LNCaP clone FGC (cell line): ENCODE data around the gene SGMS2.

Experiments
- DNase-seq: peaks from one replicate; pipeline ENCODE4 v3.0.0-alpha.2; 2011; ENCODE audit warnings: low read depth
- H3K4me3 ChIP-seq: 2 replicates; pipeline ENCODE4 v1.5.1; 2011; ENCODE audit warnings: mild to moderate bottlenecking, low read depth, low read length, control low read depth
- CTCF ChIP-seq: IDR thresholded peaks from 2 replicates; pipeline ENCODE4 v1.5.1; 2012; ENCODE audit warnings: mild to moderate bottlenecking; ENCODE audit not compliant: control insufficient read depth, insufficient read depth; ENCODE audit errors: extremely low read depth

Gene SGMS2

DNA sequence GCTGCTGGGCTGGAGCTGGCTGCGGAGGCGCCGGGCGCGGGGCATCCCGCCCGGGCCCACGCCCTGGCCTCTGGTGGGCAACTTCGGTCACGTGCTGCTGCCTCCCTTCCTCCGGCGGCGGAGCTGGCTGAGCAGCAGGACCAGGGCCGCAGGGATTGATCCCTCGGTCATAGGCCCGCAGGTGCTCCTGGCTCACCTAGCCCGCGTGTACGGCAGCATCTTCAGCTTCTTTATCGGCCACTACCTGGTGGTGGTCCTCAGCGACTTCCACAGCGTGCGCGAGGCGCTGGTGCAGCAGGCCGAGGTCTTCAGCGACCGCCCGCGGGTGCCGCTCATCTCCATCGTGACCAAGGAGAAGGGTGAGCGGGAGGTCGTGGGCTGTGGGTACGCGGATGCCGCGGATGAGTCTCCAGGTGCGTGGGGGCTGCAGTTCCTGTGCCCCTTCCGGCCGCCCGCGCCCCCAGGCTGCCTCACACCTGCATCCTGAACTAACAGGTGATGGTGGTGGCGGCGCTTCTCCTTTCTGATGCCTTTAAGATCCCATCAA, 107.1 kb downstream of the SGMS2 start:
- peak overlapping the region; percentile 72 for H3K4me3 ChIP-seq
- TF ChIP-seq CTCF, result no peak
- DNase-seq, result no peak

GRCh38 chr4:107935246-107935645, 110.5 kb downstream of the SGMS2 start:
- DNase-seq, result no peak
- no peak overlapping the region for H3K4me3 ChIP-seq
- TF ChIP-seq CTCF, result no peak

DNA sequence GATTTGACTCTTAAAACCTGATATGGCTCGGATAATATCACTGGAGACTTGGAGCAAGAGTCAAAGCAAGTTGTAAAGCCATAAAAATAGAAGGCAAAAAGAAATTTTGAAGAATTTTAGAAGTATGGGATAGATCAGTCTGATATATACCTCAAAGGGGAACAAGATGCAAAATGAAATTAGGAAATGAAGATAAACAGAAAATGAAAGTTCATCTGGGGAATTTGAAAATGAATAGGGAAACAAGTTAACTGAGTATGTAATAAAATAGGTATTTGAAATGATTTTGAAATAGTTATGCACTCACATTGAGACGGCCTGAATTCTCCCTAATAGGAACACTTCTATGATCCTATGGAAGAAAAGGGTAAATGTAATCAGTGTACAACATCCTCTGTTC, 112.3 kb downstream of the SGMS2 start:
- no peak overlapping the region for H3K4me3 ChIP-seq
- DNase-seq, result no peak
- TF ChIP-seq CTCF, result no peak

DNA sequence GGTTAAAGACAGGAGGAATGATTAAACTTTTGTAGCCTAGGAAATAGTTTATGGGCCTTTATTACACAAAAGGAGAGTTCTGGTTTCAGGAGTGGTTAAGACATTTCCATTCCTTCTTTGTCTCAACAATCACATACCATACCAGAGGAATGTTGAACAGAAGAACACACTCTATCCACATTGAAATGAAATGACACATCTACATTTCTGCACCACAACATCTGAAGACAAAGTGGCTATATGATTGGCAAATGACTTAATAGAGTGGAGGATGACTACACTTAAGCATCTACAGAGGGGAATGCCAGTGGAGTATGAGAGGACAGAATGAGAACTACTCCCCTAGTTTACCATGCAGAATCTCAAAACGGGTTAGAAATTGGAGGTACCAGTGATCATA, 114.6 kb downstream of the SGMS2 start:
- H3K4me3 ChIP-seq, result no peak overlapping the region
- DNase-seq, result no peak
- TF ChIP-seq CTCF, result no peak

- H3K4me3 ChIP-seq, result no peak overlapping the region
- TF ChIP-seq CTCF, result no peak
- DNase-seq, result no peak
These were observed 121.1 kb downstream of the SGMS2 start for GRCh38 chr4:107945809-107946208.

- DNase-seq, result no peak
- H3K4me3 ChIP-seq, result no peak overlapping the region
- no peak for TF ChIP-seq CTCF
These were observed 126.2 kb downstream of the SGMS2 start for GRCh38 chr4:107950746-107951540.

- no peak for DNase-seq
- TF ChIP-seq CTCF, result no peak
- no peak overlapping the region for H3K4me3 ChIP-seq
These were observed 126.8 kb downstream of the SGMS2 start for GRCh38 chr4:107951551-107951950.
